CD8-positive, alpha-beta memory T cell (primary cell): ENCODE results near the gene HIF1A. TPM values are rescaled to one million over a fixed set of nuclear protein-coding genes. Genes with fewer than 3 reads are reported as not detected.

Experiments
- CTCF ChIA-PET: fragments of 350-600 bp; sonication (Branson Sonifier 250); formaldehyde crosslinking; loops from one replicate; lab custom pipeline; 2021; ENCODE audit warnings: antibody characterized with exemption; lab: Charles Lee
- POLR2A ChIA-PET: fragments of 350-600 bp; sonication (Branson Sonifier 250); formaldehyde crosslinking; loops from one replicate; lab custom pipeline; 2021; ENCODE audit warnings: antibody characterized with exemption; lab: Charles Lee
- DNase-seq, 5 donors: peaks; one replicate each; pipeline versions ENCODE4 v3.0.0 to v3.0.0-alpha.2; 2020 to 2022; ENCODE audit warnings: mixed read lengths in 1 of 5
- H3K27ac ChIP-seq: one replicate; pipeline ENCODE4 v1.7.0; 2013; ENCODE audit warnings: low read depth, mild to moderate bottlenecking, low read length, moderate library complexity
- H3K27me3 ChIP-seq: 2 replicates; pipeline ENCODE4 v1.7.0; 2013; ENCODE audit warnings: low read length, mild to moderate bottlenecking; ENCODE audit not compliant: insufficient read depth, poor library complexity, severe bottlenecking
- H3K36me3 ChIP-seq: 2 replicates; pipeline ENCODE4 v1.7.0; 2013; ENCODE audit warnings: mild to moderate bottlenecking, low read length, moderate library complexity; ENCODE audit not compliant: insufficient read depth
- H3K4me1 ChIP-seq: 2 replicates; pipeline ENCODE4 v1.7.0; 2013; ENCODE audit warnings: mild to moderate bottlenecking, low read length, moderate library complexity; ENCODE audit not compliant: insufficient read depth
- H3K4me3 ChIP-seq: 2 replicates; pipeline ENCODE4 v1.7.0; 2013; ENCODE audit warnings: mild to moderate bottlenecking, low read length
- H3K9me3 ChIP-seq: 2 replicates; pipeline ENCODE4 v1.7.0; 2013; ENCODE audit warnings: mild to moderate bottlenecking, low read length
- H3K27ac Mint-ChIP-seq, 8 donors: one replicate each; pipeline ENCODE4 v1.8.0; 2020 to 2021; ENCODE audit warnings: mixed read lengths in 8 of 8, mild to moderate bottlenecking in 6 of 8, inconsistent platforms in 3 of 8, moderate library complexity in 3 of 8
- H3K27me3 Mint-ChIP-seq, 2 donors: one replicate each; pipeline ENCODE4 v1.8.0; 2020 to 2021; ENCODE audit warnings: mixed read lengths in 2 of 2, mild to moderate bottlenecking in 1 of 2, moderate library complexity in 1 of 2
- H3K36me3 Mint-ChIP-seq, 3 donors: one replicate each; pipeline ENCODE4 v1.8.0; 2020 to 2021; ENCODE audit warnings: mixed read lengths in 3 of 3, inconsistent platforms in 1 of 3, mild to moderate bottlenecking in 1 of 3
- H3K4me1 Mint-ChIP-seq, 3 donors: one replicate each; pipeline ENCODE4 v1.8.0; 2020 to 2021; ENCODE audit warnings: mixed read lengths in 3 of 3, inconsistent platforms in 1 of 3, mild to moderate bottlenecking in 1 of 3
- H3K4me3 Mint-ChIP-seq, 7 donors: one replicate each; pipeline ENCODE4 v1.8.0; 2020 to 2021; ENCODE audit warnings: mixed read lengths in 7 of 7, mild to moderate bottlenecking in 6 of 7, moderate library complexity in 4 of 7, inconsistent platforms in 2 of 7
- H3K9me3 Mint-ChIP-seq, 5 donors: one replicate each; pipeline ENCODE4 v1.8.0; 2020 to 2022; ENCODE audit warnings: mixed read lengths in 5 of 5, mild to moderate bottlenecking in 3 of 5, moderate library complexity in 2 of 5, inconsistent platforms in 1 of 5
- polyA plus RNA-seq: library from polyadenylated mRNA; unstranded; fragments of 300-500 nt; fragmentation: Illumina TruSeq; gene quantifications from one replicate; pipeline ENCODE4 v1.2.3, GENCODE V29; 2021
- total RNA-seq, 2 experiments: library from RNA; stranded (reverse); gene quantifications; one replicate each; pipeline ENCODE4 v1.2.3, GENCODE V29; 2021

Gene HIF1A
- total and polyA plus RNA-seq, 3 experiments from 2014 or later, result 49.6 to 139 (median 130) TPM

GRCh38 chr14:61675291-61675690 is 20.0 kb upstream of the HIF1A start:
- no peak overlapping the region for H3K4me3 Mint-ChIP-seq
- H3K27ac Mint-ChIP-seq, result peak overlapping the region in 1 of 8 donors; percentile 51
- no peak for DNase-seq
- no peaks in the 10 kb centered on the region for H3K36me3 ChIP-seq
- no peaks in the 10 kb centered on the region for H3K27me3 Mint-ChIP-seq
- H3K9me3 ChIP-seq, result no peaks in the 10 kb centered on the region
- H3K4me1 ChIP-seq, result peaks cover 29% of the 10 kb centered on the region
- H3K4me1 Mint-ChIP-seq, result peaks cover 2 to 5% (median 3%) of the 10 kb centered on the region in 3 donors
- H3K36me3 Mint-ChIP-seq, result no peaks in the 10 kb centered on the region
- no peak overlapping the region for H3K27ac ChIP-seq
- ChIA-PET CTCF (interaction anchor here (0.6 kb wide), 1 partner anchor 1612 kb away, joined by 4 read pairs; no protein-coding TSS in a partner anchor), POLR2A (no interaction called here)
- no peak overlapping the region for H3K4me3 ChIP-seq
- H3K27me3 ChIP-seq, result no peaks in the 10 kb centered on the region
- no peaks in the 10 kb centered on the region for H3K9me3 Mint-ChIP-seq

GRCh38 chr14:61677479-61677878 is 17.8 kb upstream of the HIF1A start:
- no peaks in the 10 kb centered on the region for H3K36me3 Mint-ChIP-seq
- Histone ChIP-seq H3K36me3 (no peaks in the 10 kb centered on the region), H3K9me3 (no peaks in the 10 kb centered on the region), H3K27me3 (no peaks in the 10 kb centered on the region), H3K4me3 (no peak overlapping the region), H3K27ac (no peak overlapping the region), H3K4me1 (peaks cover 10% of the 10 kb centered on the region)
- ChIA-PET CTCF (no interaction called here), POLR2A (no interaction called here)
- no peak for DNase-seq
- no peak overlapping the region for H3K4me3 Mint-ChIP-seq
- no peaks in the 10 kb centered on the region for H3K27me3 Mint-ChIP-seq
- no peak overlapping the region for H3K27ac Mint-ChIP-seq
- peaks cover 0 to 3% (median 1%) of the 10 kb centered on the region in 3 donors for H3K4me1 Mint-ChIP-seq
- no peaks in the 10 kb centered on the region for H3K9me3 Mint-ChIP-seq

GRCh38 chr14:61678975-61679374 is 16.3 kb upstream of the HIF1A start:
- Mint-ChIP-seq H3K36me3 (no peaks in the 10 kb centered on the region), H3K27ac (peak overlapping the region in 1 of 8 donors; percentile 38), H3K4me3 (no peak overlapping the region), H3K9me3 (no peaks in the 10 kb centered on the region), H3K4me1 (no peaks in the 10 kb centered on the region), H3K27me3 (peaks cover 0 to under 1% of the 10 kb centered on the region in 2 donors)
- ChIA-PET POLR2A (no interaction called here), CTCF (no interaction called here)
- H3K27ac ChIP-seq, result no peak overlapping the region
- no peak for DNase-seq
- no peak overlapping the region for H3K4me3 ChIP-seq
- H3K4me1 ChIP-seq, result no peaks in the 10 kb centered on the region
- H3K27me3 ChIP-seq, result no peaks in the 10 kb centered on the region
- H3K36me3 ChIP-seq, result no peaks in the 10 kb centered on the region
- H3K9me3 ChIP-seq, result no peaks in the 10 kb centered on the region

- H3K4me1 Mint-ChIP-seq, result no peaks in the 10 kb centered on the region
- Histone ChIP-seq H3K36me3 (no peaks in the 10 kb centered on the region), H3K4me3 (no peak overlapping the region), H3K4me1 (no peaks in the 10 kb centered on the region), H3K27me3 (no peaks in the 10 kb centered on the region), H3K9me3 (no peaks in the 10 kb centered on the region), H3K27ac (no peak overlapping the region)
- H3K9me3 Mint-ChIP-seq, result no peaks in the 10 kb centered on the region
- DNase-seq, result no peak
- H3K27me3 Mint-ChIP-seq, result peaks cover 0 to 5% of the 10 kb centered on the region in 2 donors
- no peak overlapping the region for H3K4me3 Mint-ChIP-seq
- H3K36me3 Mint-ChIP-seq, result no peaks in the 10 kb centered on the region
- POLR2A ChIA-PET, result no interaction called here
- H3K27ac Mint-ChIP-seq, result no peak overlapping the region
- CTCF ChIA-PET, result interaction anchor here (0.9 kb wide), 1 partner anchor 17 kb away, joined by 3 read pairs; no protein-coding TSS in a partner anchor
Observed at GRCh38 chr14:61681413-61681812, 13.9 kb upstream of the HIF1A start.

GRCh38 chr14:61683108-61683507 is 12.2 kb upstream of the HIF1A start:
- Histone ChIP-seq H3K27ac (no peak overlapping the region), H3K9me3 (no peaks in the 10 kb centered on the region), H3K4me1 (no peaks in the 10 kb centered on the region), H3K27me3 (no peaks in the 10 kb centered on the region), H3K4me3 (no peak overlapping the region), H3K36me3 (no peaks in the 10 kb centered on the region)
- CTCF ChIA-PET, result no interaction called here
- POLR2A ChIA-PET, result interaction anchor here (1.2 kb wide), 1 partner anchor 12 kb away, joined by 4 read pairs; the partner anchor contains the start of gene HIF1A
- no peak for DNase-seq
- Mint-ChIP-seq H3K36me3 (no peaks in the 10 kb centered on the region), H3K27ac (no peak overlapping the region), H3K9me3 (peaks cover 0 to 7% (median 0%) of the 10 kb centered on the region in 5 donors), H3K4me1 (no peaks in the 10 kb centered on the region), H3K4me3 (no peak overlapping the region), H3K27me3 (peaks cover 0 to 5% of the 10 kb centered on the region in 2 donors)

- CTCF ChIA-PET, result interaction anchor here (1.2 kb wide), 1 partner anchor 9 kb away, joined by 3 read pairs; no protein-coding TSS in a partner anchor
- Histone ChIP-seq H3K36me3 (no peaks in the 10 kb centered on the region), H3K4me1 (peaks cover 21% of the 10 kb centered on the region), H3K27me3 (no peaks in the 10 kb centered on the region), H3K27ac (no peak overlapping the region), H3K9me3 (no peaks in the 10 kb centered on the region), H3K4me3 (no peak overlapping the region)
- Mint-ChIP-seq H3K4me1 (peaks cover 15 to 22% (median 15%) of the 10 kb centered on the region in 3 donors), H3K27me3 (peaks cover 0 to 3% of the 10 kb centered on the region in 2 donors), H3K27ac (no peak overlapping the region), H3K36me3 (no peaks in the 10 kb centered on the region), H3K4me3 (no peak overlapping the region), H3K9me3 (peaks cover 0 to 9% (median 7%) of the 10 kb centered on the region in 5 donors)
- DNase-seq, result no peak
- POLR2A ChIA-PET, result no interaction called here
Observed at GRCh38 chr14:61690039-61690438, 5.3 kb upstream of the HIF1A start.

- no peak for DNase-seq
- H3K4me1 ChIP-seq, result peaks cover 21% of the 10 kb centered on the region
- no peak overlapping the region for H3K4me3 ChIP-seq
- H3K27me3 ChIP-seq, result no peaks in the 10 kb centered on the region
- Mint-ChIP-seq H3K27me3 (peaks cover 0 to 3% of the 10 kb centered on the region in 2 donors), H3K36me3 (peaks cover 0 to 4% (median 0%) of the 10 kb centered on the region in 3 donors), H3K4me1 (peaks cover 15 to 22% (median 16%) of the 10 kb centered on the region in 3 donors), H3K27ac (peak overlapping the region in 1 of 8 donors; percentile 51), H3K9me3 (peaks cover 0 to 9% (median 7%) of the 10 kb centered on the region in 5 donors), H3K4me3 (peak overlapping the region in 1 of 7 donors; percentile 38)
- CTCF ChIA-PET, result interaction anchor here (0.7 to 1.2 kb wide), 2 partner anchors 9 to 10 kb away, joined by 3 read pairs; no protein-coding TSS in a partner anchor
- POLR2A ChIA-PET, result interaction anchor here (0.7 kb wide), 1 partner anchor 128 kb away, joined by 3 read pairs; no protein-coding TSS in a partner anchor
- H3K27ac ChIP-seq, result no peak overlapping the region
- no peaks in the 10 kb centered on the region for H3K36me3 ChIP-seq
- no peaks in the 10 kb centered on the region for H3K9me3 ChIP-seq
Observed at GRCh38 chr14:61690982-61691381, 4.3 kb upstream of the HIF1A start.

- Histone ChIP-seq H3K4me1 (peaks cover 21% of the 10 kb centered on the region), H3K27me3 (no peaks in the 10 kb centered on the region), H3K36me3 (no peaks in the 10 kb centered on the region), H3K4me3 (no peak overlapping the region), H3K9me3 (no peaks in the 10 kb centered on the region), H3K27ac (no peak overlapping the region)
- Mint-ChIP-seq H3K9me3 (peaks cover 0 to 9% (median 7%) of the 10 kb centered on the region in 5 donors), H3K27me3 (peaks cover 0 to 3% of the 10 kb centered on the region in 2 donors), H3K4me3 (peak overlapping the region in 2 of 7 donors; percentile 2 to 8), H3K36me3 (peaks cover 0 to 9% (median 0%) of the 10 kb centered on the region in 3 donors), H3K4me1 (peaks cover 15 to 25% (median 16%) of the 10 kb centered on the region in 3 donors), H3K27ac (peak overlapping the region in 3 of 8 donors; percentile 3 to 51 (median 45))
- DNase-seq, result no peak
- CTCF ChIA-PET, result interaction anchor here (0.7 kb wide), 1 partner anchor 9 kb away, joined by 3 read pairs; no protein-coding TSS in a partner anchor
- POLR2A ChIA-PET, result interaction anchor here (0.6 kb wide), 1 partner anchor 331 kb away, joined by 3 read pairs; no protein-coding TSS in a partner anchor
Observed at GRCh38 chr14:61691495-61691894, 3.8 kb upstream of the HIF1A start.
